Esophagus mucosa (tissue), 1 donor: ENCODE measurements around the gene VTN. TPM values are rescaled to one million over a fixed set of nuclear protein-coding genes. Genes with fewer than 3 reads are reported as not detected.
"Not testable (repeated sequence)": the region's sequence is repeated elsewhere in the genome, so short reads cannot be mapped to it uniquely, and the experiment has no call there.

ENCODE experiments used
- ATAC-seq: fragments of 200-7000 bp; cut with Tn5 transposase; one replicate; pipeline ENCODE4 v1.9.1; 2020
- total RNA-seq: library from RNA; stranded (reverse); gene quantifications from one replicate; pipeline ENCODE4 v1.2.4, GENCODE V29; 2023
- donor health status: DM: yes; HTN: yes; CAD: no.

VTN gene
- total RNA-seq, 1 donor from 2014 or later: 0.60 TPM

GRCh38 chr17:28339431-28339830 lies 30.7 kb downstream of the VTN start:
- no peak for ATAC-seq

DNA sequence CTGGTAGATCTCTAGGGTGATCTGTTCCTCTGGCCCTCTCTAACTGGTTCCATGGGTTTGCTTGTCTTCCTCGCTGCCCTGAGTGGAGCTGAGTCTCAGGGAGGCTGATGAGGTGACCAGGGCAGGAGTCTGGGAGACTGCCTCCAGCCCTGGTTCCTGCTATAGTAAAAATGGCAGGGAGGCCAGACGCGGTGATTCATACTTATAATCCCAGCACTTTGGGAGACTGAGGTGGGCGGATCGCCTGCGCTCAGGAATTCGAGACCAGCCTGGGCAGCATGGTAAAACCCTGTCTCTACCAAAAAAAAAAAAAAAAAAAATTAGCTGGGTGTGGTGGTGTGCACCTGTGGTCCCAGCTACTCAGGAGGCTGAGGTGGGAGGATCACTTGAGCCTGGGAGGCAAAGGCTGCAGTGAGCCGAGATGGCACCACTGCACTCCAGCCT lies 31.3 kb downstream of the VTN start:
- ATAC-seq: not testable (repeated sequence)

GRCh38 chr17:28338056-28338768 lies 31.9 kb downstream of the VTN start:
- no peak for ATAC-seq

DNA sequence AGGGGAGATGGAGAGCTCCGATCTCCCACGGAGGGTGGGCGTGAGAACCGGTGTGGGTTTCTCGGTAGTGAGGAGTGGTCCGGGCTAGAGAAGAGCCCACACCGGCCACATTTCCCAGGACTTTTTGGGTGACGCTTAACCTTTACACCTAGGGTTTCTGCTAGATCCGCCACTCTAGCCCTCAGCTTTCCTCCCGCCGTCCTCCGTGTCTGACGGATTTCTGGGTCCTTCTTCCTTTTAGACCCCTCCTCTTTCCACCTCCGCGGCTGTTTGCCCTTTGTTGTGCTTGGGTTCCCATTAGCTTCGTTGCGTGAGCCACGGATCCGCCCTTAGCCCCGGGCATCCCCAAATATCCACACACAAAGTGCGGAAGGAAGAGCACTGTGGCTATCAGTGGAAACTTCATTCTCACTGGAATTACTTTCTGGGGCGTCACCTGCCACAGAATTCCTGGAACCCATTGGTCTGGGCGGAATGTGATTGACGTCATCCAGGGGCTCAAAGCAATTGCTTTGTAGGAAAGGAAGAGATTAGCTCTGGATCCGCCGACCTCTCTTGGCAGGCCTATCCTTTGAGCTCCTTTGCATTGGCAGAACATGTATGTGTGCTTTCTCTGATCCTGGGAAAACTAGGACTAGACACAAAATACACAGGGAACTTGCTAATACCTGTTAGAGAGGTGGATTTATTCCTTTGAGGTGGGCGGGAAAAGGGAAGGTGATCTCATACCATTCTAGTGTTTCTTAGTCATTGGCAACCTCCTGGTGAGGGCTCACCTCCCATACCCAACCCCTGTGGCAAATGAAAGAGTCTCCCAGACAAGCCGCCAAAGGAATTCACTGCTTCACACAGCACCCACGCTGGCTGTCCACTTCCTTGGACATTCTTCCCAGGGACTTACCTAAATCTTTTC lies 33.9 kb downstream of the VTN start:
- peak; percentile 59 for ATAC-seq

GRCh38 chr17:28335201-28335958 lies 34.7 kb downstream of the VTN start, which contains the start of the genes IFT20 and TNFAIP1:
TSS of gene IFT20 (minus strand) at chr17:28335472. CDS start at chr17:28331985, 3,487 bp downstream.
TSS of gene TNFAIP1 (plus strand) at chr17:28335761. CDS start at chr17:28339522, 3,761 bp downstream.
- peak; percentile 94 for ATAC-seq

DNA sequence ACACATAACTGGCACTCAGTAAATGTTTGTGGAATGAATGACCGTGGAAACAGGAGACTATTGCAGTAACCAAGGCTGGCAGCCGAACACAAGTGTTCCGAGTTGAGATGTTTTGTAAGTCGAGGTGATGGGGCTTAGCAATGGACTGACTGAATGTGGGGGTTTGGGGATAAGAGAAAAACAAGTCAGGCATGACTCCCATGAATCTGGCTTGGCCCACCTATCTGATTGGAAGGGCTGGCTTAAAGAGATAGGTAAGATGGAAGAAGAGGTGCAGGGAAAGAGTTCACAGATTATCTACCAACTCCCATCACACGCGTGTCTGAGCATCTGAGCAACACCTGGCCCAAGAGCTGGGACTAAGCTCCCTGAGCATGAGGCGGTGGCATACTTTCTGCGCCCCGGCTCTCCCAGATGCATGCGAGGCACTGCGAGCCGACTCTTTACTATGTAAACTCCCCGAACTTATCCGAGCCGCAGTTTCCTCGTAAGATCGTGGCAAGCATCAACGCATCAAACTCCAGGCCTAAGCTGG lies 35.4 kb downstream of the VTN start:
- no peak for ATAC-seq

DNA sequence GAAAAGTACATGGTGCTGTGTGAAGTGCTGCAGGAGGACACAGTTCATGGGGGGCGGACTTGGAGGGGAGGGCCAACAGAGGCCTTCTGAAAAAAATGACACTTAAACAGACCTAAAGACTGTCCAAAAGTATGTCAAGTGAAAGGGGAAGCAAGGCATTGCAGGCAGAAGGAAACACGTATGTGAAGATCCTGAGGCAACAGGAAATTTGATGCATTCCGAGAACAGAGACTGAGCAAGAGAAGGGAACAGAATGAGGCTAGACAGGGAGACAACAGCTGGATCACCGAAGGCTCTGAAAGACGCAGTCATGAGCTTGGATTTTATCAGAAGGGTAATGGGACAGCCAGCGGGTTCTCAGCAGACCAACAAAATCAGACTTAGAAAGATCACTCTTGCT lies 35.9 kb downstream of the VTN start:
- ATAC-seq: no peak

DNA sequence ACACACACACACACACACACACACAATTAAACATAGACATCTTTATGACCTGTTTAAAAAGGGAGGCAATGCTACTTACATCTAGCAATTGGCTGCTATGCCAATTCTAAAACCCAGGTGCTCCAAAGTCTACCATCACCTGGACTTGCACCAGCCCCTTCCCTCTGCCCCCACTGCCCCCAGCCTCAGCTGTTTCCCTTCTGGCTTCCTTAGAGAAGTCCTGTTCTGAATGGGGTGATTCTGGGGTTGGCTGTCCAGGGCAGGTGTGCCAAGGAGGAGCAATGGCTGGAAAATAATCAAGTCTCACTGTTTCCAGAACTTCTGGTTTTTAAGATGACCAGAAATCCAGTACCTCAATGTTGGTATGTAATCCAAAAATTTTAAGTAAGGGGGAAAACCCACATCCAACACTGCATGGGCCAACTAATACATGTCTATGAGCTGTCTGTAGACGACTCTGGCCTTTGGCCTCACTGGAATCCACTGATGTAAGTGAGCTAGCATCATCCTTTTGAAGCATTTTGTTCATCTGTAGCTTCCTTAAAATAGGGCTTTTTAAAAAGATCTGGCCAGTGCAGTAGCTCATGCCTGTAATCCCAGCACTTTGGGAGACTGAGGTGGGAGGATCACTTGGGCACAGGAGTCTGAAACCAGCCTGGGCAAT lies 36.9 kb downstream of the VTN start:
- ATAC-seq: no peak

GRCh38 chr17:28331891-28332420 lies 38.2 kb downstream of the VTN start:
- ATAC-seq: no peak

GRCh38 chr17:28330671-28331070 lies 39.4 kb downstream of the VTN start:
- ATAC-seq: no peak

GRCh38 chr17:28328325-28328724 lies 41.8 kb downstream of the VTN start:
- no peak for ATAC-seq

DNA sequence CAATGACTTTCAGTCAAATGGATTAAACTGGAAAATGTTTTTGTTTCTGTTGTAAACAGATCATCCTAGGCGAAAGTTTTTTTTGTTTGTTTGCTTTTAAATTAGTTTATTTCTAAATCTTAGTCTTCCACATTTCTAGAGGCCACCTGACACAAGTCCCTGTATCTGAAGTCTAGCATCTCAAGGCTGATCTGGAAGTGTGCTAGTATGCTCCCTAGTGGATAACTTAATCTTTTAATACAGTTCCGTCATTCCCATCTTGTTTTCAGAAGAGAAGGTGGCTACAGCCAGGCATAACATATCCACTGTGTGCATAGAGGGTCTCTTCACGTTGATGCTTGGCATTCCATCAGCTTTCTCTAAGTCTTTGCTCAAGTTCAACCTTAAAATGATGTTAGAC lies 42.4 kb downstream of the VTN start:
- ATAC-seq: no peak

DNA sequence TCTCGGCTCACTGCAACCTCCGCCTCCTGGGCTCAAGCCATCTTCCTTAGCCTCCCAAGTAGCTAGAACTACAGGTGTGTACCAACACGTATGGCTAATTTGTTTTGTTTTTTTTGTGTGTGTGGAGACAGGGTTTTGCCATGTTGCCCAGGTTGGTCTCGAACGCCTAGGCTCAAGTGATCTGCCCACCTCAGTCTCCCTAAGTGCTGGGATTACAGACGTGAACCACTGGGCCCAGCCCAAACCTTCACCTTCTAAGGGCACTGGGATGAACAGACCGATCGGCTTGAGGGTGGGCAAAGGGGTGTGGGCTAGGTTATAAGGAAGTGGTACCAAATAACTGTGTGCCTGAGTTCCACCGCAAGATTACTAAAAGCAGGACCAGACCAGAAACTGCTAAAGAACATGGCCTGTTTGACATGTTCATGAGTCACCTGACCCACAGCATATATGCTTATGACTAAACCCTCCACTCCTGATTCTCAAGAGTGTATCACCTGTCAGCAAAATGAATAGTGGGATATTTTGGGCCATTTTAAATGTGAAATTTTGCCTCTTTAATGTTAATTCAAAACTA lies 43.0 kb downstream of the VTN start:
- peak; percentile 77 for ATAC-seq

GRCh38 chr17:28326114-28326513 lies 44.0 kb downstream of the VTN start:
- peak; percentile 61 for ATAC-seq

DNA sequence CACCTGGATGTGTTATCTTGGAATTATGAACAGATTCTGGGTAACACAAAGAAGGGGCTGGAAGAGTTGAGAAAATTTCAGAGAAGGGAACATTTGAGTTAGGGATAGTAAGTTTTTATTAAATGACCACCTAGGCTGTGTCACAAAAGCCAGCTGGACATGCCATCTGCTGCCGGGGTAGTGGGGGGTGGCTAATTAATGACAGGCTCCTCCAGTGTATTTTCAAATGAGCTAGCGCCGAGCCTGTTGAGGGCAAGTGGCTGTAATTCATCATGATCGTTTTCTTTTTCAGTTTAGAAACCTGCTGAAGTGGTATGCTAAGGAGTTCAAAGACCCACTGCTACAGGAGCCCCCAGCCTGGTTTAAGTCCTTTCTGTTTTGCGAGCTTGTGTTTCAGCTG lies 44.9 kb downstream of the VTN start:
- ATAC-seq: no peak

DNA sequence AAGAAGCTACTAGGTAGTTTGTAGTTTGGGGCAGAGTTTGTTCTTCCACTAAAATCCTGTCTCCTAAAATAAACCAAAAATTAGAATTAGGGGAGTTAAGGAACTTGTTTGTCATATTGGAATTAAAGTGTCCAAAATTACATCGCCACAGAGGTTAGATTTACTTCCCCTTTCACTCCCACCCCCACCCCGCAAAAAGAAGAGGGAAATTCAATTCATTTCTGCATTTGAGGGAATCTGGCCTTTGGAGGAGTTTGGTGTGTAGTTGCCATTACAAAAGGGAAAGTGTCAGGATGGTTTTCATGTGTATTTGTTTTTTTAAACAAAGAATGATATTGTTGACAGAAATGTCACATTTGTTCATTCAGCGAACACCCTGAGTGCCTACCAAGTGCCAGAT lies 45.3 kb downstream of the VTN start:
- no peak for ATAC-seq

- no peak for ATAC-seq
These were observed 45.8 kb downstream of the VTN start for GRCh38 chr17:28324267-28324745.

- no peak for ATAC-seq
These were observed 49.7 kb downstream of the VTN start for GRCh38 chr17:28320215-28321061.

DNA sequence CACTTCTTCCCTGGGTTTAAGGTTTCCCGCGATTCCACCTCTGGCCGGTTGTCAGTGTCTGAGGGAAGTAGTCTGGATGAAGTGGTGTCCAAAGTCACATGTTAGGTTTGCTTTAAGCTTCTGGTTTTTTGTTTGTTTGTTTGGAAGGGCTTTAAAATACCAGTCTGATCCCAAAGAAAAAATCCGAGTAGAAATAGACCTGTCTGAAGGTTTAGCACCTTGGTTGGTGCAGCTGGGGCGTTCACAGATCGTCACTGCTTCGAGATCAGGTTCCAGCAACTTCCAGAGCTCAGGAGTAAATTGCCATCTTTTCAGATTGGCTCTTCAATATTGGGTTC lies 50.5 kb downstream of the VTN start:
- ATAC-seq: no peak
